VCaP (cell line): ENCODE data around the gene BCL11B.

ENCODE experiments used
- H3K27ac ChIP-seq: fragments of 450-650 bp; 2 replicates; pipeline ENCODE4 v1.5.1; 2017
- TF ChIP-seq, protein P1 (sequence below): fragments of 450-650 bp; conservative IDR thresholded peaks from 2 replicates; pipeline ENCODE4 v1.5.1; 2017; ENCODE audit warnings: mild to moderate bottlenecking, moderate library complexity

Gene BCL11B

DNA sequence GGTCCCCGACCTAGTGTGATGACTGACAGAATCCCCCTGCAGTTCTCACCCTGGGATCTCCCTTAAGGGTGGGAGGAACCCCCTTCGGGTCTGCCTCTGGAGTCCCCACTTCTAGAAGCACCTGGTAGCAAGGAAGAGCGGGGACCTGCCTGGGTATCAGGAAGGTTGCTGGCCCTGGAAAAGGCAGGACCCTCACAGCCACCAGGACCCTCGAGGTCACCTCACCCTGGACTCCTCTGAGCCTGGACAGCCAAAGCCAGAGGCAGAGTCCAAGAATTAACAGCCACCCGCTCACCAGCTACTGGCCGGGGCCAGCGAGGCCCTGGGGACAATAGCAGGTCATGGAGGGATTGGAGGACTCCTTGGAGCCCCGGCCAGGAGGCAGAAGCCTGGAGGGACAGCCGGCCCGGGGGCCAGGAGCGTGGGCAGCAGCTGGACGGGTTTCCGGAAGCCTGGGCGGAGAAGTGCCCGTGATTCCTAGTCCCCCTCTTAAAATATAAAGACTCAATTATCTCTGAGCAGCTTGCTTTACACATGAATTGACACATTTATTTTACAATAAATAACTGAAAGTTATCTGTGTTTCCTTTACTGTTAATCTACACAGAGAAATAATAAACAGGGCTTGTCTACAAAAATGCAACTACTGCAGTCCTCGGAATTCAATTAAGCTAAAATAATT is 17.5 kb downstream of the BCL11B start:
- TF ChIP-seq, protein P1, sequence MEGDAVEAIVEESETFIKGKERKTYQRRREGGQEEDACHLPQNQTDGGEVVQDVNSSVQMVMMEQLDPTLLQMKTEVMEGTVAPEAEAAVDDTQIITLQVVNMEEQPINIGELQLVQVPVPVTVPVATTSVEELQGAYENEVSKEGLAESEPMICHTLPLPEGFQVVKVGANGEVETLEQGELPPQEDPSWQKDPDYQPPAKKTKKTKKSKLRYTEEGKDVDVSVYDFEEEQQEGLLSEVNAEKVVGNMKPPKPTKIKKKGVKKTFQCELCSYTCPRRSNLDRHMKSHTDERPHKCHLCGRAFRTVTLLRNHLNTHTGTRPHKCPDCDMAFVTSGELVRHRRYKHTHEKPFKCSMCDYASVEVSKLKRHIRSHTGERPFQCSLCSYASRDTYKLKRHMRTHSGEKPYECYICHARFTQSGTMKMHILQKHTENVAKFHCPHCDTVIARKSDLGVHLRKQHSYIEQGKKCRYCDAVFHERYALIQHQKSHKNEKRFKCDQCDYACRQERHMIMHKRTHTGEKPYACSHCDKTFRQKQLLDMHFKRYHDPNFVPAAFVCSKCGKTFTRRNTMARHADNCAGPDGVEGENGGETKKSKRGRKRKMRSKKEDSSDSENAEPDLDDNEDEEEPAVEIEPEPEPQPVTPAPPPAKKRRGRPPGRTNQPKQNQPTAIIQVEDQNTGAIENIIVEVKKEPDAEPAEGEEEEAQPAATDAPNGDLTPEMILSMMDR: no peak
- H3K27ac ChIP-seq: no peak overlapping the region

DNA sequence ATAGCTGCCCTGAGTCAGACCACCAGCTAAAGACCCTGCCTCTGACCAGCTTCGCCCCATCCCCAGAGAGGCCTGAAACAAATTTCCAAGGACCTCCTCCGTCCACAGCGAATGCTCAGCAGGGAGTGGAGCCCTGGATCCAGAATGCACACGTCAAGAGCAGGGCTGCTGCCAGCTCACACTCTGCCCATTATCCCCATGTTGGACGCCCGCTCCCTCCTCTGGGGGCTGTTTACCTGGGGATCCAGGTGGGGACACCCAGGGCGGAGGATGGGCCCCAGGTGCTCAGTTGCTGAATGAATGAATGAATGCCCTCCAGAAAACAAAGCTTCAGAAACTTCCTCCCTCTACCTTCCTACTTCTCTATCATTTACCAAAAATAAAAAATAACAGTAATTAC is 18.1 kb downstream of the BCL11B start:
- H3K27ac ChIP-seq: no peak overlapping the region
- TF ChIP-seq, protein P1: no peak

DNA sequence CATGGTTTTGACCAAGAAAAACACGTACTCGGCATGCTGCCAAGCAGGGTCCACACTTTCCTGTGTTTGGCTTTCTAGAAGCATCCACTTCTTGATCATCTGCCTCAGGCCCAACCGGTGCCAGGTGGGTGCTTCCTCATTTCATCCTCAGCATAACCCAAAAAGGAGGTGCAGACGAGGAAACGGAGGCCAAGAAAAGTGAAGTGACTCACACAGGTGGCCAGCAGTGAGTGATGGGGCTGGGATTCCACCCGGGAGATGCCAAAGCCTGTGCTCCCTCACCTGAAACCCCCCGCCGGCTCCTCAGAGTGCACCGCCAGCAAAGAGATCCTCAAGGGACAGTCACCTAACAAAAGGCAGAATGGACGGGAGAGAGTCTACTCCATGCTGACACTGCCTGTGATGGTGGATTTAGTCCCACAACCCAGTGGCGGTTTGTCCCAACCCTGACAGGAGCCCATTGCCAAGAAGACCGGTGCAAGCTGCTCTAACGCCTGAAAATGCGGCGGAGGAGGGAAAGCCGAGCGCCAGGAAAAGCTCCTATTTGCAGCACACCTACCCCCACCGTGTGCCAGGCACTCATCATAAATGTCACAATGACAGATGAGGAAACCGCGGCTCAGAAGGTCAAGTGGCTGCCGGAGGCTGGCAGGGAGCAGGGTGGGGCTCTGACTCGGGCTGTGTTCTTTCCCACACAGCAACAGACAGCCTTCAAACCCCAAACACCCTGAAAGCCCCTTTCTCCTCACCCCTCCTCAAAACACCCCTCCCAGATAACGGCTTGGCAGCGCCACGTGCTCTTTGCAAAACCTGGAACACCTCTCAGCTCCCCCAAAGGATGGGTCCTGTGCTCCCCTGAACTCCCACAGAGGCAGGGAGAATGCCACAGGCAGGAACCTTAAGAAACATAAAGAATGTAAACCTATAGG is 18.8 kb downstream of the BCL11B start:
- H3K27ac ChIP-seq: no peak overlapping the region
- TF ChIP-seq, protein P1: no peak

DNA sequence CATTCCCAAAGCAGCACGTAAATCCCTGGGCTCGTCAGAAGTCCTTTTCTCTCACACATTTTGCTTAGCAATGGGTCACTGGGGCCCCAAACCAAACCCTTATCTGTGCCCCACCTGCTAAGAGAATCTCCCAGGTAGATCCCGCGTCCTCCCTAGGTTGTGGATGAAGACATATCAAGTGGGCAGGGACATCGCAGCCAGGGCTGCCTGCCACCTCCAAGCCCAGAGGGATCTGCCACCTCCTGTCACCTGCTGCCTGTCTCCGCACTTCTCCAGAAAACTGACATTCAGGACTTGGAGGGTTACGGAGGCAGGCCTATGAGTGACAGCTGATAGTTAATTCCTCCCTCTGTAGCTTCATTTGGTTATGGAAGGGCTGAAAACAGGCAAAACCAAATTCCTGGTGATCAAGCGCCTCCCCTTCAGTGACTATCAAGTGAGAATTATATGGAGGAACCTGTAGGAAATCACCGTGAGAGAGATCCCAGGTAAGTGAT is 19.5 kb downstream of the BCL11B start:
- no peak overlapping the region for H3K27ac ChIP-seq
- TF ChIP-seq, protein P1: no peak

DNA sequence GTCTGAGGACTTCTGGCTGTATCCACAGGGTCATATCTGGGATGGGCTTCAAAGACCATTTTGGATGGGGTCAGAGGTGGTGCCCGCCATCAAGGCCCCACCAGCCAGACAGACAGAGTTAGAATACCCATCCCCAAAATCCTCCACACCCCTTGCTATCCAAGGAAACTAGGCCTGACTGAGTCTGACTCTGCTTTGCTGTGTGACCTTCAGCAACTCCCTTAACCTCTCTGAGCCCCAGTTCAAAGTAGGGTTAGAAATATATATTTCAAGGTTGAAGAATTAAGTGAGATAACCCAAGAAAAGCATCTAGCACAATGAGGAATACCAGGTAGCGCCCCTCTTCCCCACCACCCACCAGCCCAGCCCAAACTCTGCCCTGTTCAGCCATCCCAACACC is 20.3 kb downstream of the BCL11B start:
- TF ChIP-seq, protein P1: no peak

DNA sequence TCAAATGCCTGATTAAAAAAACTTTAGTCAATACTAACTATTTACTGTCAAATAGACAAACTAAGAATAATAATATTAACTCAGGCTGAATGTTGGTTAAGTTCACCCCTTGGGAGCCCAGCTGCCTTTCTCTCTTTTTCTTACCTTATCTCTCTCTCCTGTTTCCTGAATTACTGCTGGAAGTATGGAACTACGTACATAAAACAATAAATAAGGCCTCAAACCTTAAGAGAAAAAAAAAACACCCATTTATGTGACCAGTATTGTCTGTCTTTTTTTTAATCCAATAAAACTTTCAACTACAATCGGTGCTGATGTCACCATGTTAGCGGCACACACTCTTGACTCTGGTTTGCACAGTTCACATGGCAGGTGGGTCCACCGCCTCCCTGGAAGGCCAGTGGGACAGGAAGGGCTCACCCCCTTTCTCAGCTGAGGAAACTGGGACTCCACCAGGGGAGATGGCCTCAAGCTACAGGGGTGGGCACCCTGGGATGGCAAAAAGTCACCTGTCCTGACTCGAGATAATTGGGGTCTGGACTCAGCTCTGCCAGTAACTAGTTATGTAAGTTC is 21.3 kb downstream of the BCL11B start:
- TF ChIP-seq, protein P1: no peak
- H3K27ac ChIP-seq: no peak overlapping the region

More for the DNA sequence above, 20.3 kb downstream of the BCL11B start:
- H3K27ac ChIP-seq: no peak overlapping the region

DNA sequence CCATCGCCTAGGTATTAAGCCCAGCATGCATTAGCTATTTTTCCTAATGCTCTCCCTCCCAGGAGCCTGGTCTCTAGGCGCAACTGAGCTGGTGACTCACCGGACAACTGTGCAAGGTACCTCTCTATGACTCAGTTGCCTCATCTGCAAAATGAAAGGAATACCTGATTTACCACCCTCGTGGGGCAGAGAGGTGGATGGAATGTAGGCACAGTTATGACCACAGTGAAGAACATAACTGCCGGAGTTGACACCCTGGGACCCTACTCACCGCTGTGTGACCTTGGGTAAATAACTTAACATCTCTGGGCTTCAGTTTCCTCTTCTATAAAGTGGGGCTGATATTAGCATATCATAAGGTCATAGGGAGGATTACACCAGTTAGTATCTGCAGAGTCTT is 22.6 kb downstream of the BCL11B start:
- TF ChIP-seq, protein P1: no peak
- H3K27ac ChIP-seq: no peak overlapping the region
